ENCODE results near the gene LRRC1.
"Not testable (repeated sequence)": the region's sequence is repeated elsewhere in the genome, so short reads cannot be mapped to it uniquely, and the experiment has no call there.

Gene LRRC1

DNA sequence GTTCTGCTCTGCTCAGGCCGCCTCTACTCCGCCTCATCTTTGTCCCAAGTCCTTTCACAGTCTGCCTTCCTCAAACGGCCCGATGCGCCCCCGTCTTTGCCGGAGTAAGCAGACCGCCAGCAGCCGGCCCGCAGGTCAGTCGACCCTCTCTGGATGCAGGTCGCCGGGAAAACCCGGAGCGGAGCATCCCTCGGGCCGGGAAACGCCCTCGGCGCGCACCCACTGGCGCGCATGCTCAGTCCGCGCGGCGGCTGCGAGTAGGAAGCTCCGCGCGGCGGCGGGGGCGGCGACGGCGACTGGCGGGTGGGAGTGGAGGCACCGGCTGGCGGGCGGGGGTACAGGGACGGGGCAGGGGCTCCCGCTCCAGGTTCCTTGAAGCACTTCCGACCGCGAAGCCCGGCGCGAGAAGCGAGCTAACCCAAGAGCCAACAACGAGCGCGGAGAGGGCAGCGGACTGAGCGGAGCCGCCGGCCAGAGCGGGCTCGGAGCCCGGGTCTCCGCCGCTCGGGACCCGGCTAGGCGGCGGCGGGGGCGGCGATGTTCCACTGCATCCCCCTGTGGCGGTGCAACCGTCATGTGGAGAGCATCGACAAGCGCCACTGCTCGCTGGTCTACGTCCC is at the start of gene LRRC1:
TSS of gene LRRC1 (plus strand) at position 286 of the 620 bp plus-strand sequence. CDS start at position 538, 252 bp downstream.
- peak; percentile 90 for DNase-seq

DNA sequence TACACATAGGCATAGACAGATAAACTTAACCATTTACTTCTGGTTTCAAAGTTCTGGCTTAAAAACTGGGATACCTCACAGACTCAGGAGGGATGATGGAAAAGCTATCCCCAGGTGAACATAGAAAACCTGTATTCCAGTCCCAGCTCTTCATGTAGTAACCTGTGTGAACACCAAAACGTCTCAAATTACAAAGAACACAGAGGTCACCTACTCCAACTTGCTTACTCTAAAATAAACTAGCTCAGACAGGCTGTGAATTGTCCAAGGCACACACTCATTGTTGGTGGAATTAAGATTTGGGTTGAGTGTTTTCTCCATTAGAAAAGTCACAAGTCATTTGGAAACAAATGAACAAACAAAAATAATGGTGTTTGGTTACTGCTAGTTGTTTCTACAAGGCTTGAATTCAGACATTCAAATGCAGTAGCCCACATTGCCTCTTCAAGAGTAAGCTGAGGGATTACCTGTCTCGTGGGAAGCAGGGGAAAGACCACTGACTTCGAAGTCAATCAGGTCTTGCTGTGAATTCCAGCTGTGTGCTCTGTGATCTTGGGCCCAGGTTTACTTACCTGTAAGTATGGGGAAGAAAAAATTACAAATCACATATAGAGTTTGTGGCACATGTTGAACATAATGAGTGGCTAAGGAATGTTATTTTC is 48.2 kb upstream of the LRRC1 start:
- no peak for DNase-seq

GRCh38 chr6:53750052-53750650 is 44.7 kb upstream of the LRRC1 start:
- no peak for DNase-seq

GRCh38 chr6:53751417-53751816 is 43.4 kb upstream of the LRRC1 start:
- DNase-seq = no peak

DNA sequence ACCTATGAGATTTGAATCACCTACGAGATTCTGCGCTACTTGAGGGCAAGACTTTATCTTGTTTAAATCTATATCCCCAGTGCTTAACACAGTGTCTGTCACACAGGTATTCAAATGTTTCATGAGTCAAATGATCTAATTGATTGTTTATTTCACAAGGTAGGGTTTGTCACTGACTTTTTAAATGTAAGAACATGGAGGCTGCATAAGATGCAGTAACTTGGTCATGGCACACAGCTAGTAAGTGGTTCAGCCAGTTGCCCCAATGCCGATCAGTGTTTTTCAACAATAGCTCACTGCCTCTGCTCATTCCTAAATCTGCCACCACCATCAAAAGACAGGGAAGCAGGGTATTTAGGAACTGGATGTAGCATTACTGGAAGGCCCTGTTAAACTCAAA is 42.4 kb upstream of the LRRC1 start:
- no peak for DNase-seq

DNA sequence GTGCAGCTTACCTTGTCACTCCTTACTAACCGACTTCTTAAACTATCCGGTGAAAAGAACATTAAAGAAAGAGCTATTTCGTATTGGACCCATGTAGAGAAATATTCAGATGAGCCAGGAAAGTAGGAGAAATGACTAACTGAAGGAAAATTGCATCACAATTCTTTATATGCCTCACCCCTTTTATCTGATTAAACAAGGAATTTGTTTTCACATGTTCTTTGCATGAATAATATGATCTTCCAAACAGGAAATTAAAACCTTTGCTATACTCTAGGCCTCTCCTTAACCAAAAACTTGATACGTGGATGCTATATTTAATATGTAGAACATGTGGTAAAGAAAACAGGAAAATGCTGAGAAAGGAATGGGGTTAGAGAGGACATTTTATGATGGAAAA is 41.9 kb upstream of the LRRC1 start:
- no peak for DNase-seq

- DNase-seq = no peak
These were observed 40.5 kb upstream of the LRRC1 start for GRCh38 chr6:53754330-53754729.

- DNase-seq = no peak
These were observed 38.4 kb upstream of the LRRC1 start for GRCh38 chr6:53756396-53756795.

DNA sequence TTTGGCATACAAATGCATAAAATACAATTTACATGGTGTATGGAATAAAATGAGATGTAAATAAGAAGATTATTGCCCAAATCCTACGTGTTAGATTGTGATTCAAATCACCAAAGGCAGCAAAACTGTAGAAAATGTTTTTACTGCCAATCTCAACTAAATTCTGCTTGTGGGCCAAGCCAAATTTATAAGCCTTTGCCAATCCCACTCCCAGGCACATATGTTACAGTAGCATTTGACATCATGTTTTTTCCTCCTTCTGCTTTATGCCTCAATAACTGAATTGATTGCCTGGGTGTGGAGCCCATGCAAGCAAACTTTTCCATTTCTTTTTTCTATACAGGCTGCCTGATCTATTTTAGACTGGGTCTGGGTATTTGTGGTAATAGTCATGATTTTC is 36.3 kb upstream of the LRRC1 start:
- no peak for DNase-seq

- DNase-seq = no peak
These were observed 33.8 kb upstream of the LRRC1 start for GRCh38 chr6:53761036-53761435.

GRCh38 chr6:53765270-53765669 is 29.5 kb upstream of the LRRC1 start:
- DNase-seq = no peak

- no peak for DNase-seq
These were observed 27.9 kb upstream of the LRRC1 start for GRCh38 chr6:53766930-53767329.

GRCh38 chr6:53767941-53768340 is 26.9 kb upstream of the LRRC1 start:
- DNase-seq = no peak

- no peak for DNase-seq
These were observed 26.2 kb upstream of the LRRC1 start for GRCh38 chr6:53768636-53769035.

- DNase-seq = no peak
These were observed 24.0 kb upstream of the LRRC1 start for GRCh38 chr6:53770780-53771249.

DNA sequence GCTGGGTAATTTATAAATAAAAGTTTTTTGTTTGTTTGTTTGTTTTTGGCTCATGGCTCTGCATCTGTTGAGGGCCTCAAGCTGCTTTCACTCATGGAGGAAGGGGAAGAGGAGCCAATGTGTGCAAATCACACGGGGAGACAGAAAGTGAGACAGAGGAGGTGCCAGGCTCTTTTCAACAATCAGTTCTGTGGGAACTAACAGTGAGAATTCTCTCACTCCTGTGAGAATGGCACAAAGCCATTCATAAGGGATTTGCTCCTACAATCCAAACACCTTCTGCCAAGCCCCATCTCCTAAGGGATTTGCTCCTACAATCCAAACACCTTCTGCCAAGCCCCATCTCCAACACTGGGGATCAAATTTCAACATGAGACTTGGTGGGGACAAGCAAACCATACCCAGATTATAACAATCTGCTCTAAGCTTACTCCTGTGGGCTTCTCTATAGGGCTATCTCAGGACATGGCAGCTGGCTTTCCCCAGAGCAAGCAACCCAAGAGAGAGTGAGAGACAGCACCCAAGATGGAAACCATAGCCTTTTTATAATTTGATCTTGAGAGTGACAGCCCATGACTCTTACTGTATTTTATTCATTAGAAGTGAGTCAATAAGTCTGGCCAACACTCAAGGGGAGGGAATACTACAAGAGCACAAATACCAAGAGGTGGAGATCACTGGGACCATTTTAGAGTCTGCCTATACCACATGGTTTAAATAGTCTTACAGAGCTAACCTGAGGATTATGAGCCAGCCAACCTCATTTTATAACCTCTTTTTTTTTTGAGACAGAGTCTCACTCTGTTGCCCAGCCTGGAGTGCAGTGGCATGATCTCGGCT is 22.8 kb upstream of the LRRC1 start:
- no peak for DNase-seq

- DNase-seq = no peak
These were observed 21.6 kb upstream of the LRRC1 start for GRCh38 chr6:53773044-53773696.

- not testable (repeated sequence) for DNase-seq
These were observed 18.7 kb upstream of the LRRC1 start for GRCh38 chr6:53776152-53776551.

DNA sequence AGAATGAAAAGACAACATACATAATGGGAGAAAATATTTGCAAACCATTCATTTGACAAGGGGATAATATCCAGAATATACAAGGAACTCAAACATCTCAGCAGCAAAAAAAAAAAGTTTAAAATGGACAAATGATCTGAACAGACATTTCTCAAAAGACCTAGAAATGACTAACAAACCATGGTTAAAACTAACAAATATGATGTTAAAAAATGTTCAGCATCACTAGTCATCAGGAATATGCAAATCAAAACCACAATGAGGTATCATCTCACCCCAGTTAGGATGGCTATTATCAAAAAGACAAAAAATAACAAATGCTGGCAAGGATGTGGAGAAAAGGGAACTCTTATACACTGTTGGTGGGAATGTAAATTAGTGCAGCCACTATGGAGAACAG is 9.8 kb upstream of the LRRC1 start:
- DNase-seq = not testable (repeated sequence)

- no peak for DNase-seq
These were observed 8.0 kb upstream of the LRRC1 start for GRCh38 chr6:53786832-53787231.

- DNase-seq = no peak
These were observed 3.9 kb upstream of the LRRC1 start for GRCh38 chr6:53790886-53791285.

DNA sequence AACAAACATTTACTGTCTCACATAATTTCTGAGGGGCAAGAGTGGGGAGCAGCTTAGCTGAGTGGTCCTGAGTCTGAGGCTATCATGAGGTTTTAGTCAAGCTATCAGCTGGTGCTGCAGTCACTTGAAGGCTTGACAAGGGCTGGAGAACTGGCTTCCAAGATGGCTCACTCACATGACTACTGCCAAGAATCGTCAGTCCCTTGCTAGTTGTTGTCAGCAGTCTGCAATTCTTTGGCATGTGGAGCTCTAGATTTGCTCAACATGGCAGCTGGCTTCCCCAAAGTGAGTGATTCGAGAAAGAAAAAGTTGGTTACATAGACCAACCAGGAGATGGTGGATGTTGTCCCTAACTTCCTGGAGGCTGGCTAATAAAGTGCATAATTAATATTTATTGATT is 2.8 kb upstream of the LRRC1 start:
- no peak for DNase-seq

DNA sequence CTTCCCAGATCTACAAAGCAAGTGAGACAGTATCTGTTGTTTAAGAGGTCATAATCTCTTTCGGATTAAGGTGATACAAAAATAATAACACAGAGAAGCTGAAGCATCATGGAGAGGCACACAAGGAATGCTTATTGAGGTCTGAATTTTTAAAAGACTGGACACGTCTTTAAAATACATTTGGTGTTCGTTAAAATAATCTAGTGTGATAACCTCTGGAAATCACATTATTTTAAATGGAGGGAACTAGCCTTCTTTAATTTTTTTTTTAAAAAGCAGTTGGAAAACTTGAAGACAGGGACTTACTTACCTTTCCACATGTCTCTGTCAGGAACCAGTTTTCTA is 1.9 kb upstream of the LRRC1 start:
- DNase-seq = no peak
